Tibial nerve (tissue), 4 donors: ENCODE data around the gene NDUFB7. TPM values are rescaled to one million over a fixed set of nuclear protein-coding genes. Genes with fewer than 3 reads are reported as not detected.

Source experiments
- DNase-seq, 2 donors: peaks; one replicate each; pipeline ENCODE4 v3.0.0-alpha.2; 2019; ENCODE audit warnings: low spot score in 2 of 2
- H3K27ac ChIP-seq, 4 donors: fragments of 200-600 bp; sonication (generic) in 3 of 4; one replicate each; pipeline ENCODE4 v1.5.1; 2017 to 2019; ENCODE audit warnings: mild to moderate bottlenecking in 1 of 4
- H3K27me3 ChIP-seq, 2 donors: fragments of 200-600 bp; sonication (generic) in 1 of 2; one replicate each; pipeline versions ENCODE4 v1.5.1 to v1.6.0; 2017 to 2019
- H3K36me3 ChIP-seq, 3 donors: fragments of 200-600 bp; sonication (generic); one replicate each; pipeline ENCODE4 v1.5.1; 2018 to 2019
- H3K4me1 ChIP-seq, 4 donors: fragments of 200-600 bp; sonication (generic) in 3 of 4; one replicate each; pipeline ENCODE4 v1.5.1; 2017 to 2019
- H3K4me3 ChIP-seq, 4 donors: fragments of 200-600 bp; sonication (generic) in 3 of 4; one replicate each; pipeline ENCODE4 v1.5.1; 2017 to 2019; ENCODE audit warnings: mild to moderate bottlenecking in 1 of 4, moderate library complexity in 1 of 4
- H3K9me3 ChIP-seq, 4 donors: fragments of 200-600 bp; sonication (generic) in 3 of 4; one replicate each; pipeline ENCODE4 v1.5.1; 2017 to 2019
- EP300 ChIP-seq, 2 donors: sonication (generic); formaldehyde crosslinking; IDR thresholded peaks; one replicate each; pipeline ENCODE4 v1.6.1; 2017; ENCODE audit warnings: antibody characterized with exemption in 2 of 2, mild to moderate bottlenecking in 1 of 2
- POLR2A ChIP-seq, 2 donors: fragments of 450-650 bp; IDR thresholded peaks; one replicate each; pipeline ENCODE4 v1.6.1; 2017; ENCODE audit warnings: antibody characterized with exemption in 2 of 2, mild to moderate bottlenecking in 2 of 2, moderate library complexity in 2 of 2
- WGBS, 2 donors: methylation state at CpG; one replicate each; pipeline ENCODE4 v1.1.5; 2018; 5-methylcytosine and 5-hydroxymethylcytosine counted together
- total RNA-seq, 4 donors: library from RNA; depleted of rRNA; stranded (reverse); fragments of >200 nt; gene quantifications; one replicate each; pipeline ENCODE4 v1.1.0, GENCODE V29; 2016
- TF ChIP-seq, protein P1 (sequence below), 5 experiments: fragments of 200-600 bp in 3 of 5; fragments of 450-650 bp in 2 of 5; sonication (generic) in 3 of 5; IDR thresholded peaks; one replicate each; pipeline ENCODE4 v1.5.1; 2016 to 2019; ENCODE audit warnings: antibody characterized with exemption in 5 of 5, mild to moderate bottlenecking in 3 of 5, moderate library complexity in 2 of 5

NDUFB7 gene
- total RNA-seq, 4 donors from 2014 or later = 315 to 444 (median 398) TPM

DNA sequence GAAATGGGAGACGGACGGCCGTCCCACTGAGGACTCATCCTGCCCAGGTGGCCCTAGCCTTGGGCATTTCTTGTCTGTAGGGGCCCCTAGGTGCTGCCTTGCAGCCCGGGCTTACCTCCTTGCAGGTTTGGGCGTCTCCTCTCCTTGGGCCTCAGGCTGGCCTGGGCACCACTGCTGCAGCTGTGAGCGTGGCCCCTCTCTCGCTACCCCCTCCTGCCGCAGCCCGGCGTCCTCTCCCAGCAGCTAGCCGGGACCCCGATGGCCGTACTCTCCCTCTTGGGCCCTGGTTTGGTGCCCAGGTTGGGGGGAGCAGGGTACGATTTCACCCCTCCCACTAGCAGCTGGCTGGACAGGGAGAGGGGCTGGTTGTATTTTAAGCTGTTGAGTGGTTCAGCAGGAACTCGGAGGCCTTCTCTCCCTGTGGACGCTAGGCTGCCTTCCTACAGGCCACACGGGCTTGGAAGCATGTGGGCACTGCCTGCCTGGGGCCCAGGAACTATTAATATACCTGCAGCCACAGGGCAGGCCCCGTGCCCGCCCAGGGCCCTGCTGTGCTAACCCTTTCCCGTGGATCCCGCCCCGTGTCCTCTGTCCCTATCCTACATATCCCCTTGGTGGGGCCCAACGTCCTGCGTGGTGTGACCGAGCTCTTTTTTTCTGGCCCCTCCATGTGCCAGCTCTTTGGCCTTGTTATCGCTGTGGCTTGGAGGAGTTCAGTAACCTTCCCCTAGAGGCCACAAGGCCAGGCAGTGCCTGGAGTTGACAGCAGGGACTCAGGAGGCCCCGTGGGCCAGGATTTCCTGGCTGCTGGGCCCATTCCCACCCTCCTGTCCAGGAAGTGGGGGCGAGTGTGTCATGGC lies 11.7 kb downstream of the NDUFB7 start:
- Histone ChIP-seq H3K4me1 (peaks cover 3 to 65% (median 27%) of the 10 kb centered on the region in 4 donors), H3K9me3 (no peaks in the 10 kb centered on the region), H3K4me3 (no peak overlapping the region), H3K27me3 (no peaks in the 10 kb centered on the region), H3K27ac (peak overlapping the region in 3 of 4 donors; percentile 54 to 91 (median 84)), H3K36me3 (peaks cover 0 to 24% (median 2%) of the 10 kb centered on the region in 3 donors)
- DNase-seq = no peak
- TF ChIP-seq POLR2A (IDR thresholded peaks at IDR 0.05) (no peak), EP300 (IDR thresholded peaks at IDR 0.05) (no peak)
- TF ChIP-seq, protein P1, sequence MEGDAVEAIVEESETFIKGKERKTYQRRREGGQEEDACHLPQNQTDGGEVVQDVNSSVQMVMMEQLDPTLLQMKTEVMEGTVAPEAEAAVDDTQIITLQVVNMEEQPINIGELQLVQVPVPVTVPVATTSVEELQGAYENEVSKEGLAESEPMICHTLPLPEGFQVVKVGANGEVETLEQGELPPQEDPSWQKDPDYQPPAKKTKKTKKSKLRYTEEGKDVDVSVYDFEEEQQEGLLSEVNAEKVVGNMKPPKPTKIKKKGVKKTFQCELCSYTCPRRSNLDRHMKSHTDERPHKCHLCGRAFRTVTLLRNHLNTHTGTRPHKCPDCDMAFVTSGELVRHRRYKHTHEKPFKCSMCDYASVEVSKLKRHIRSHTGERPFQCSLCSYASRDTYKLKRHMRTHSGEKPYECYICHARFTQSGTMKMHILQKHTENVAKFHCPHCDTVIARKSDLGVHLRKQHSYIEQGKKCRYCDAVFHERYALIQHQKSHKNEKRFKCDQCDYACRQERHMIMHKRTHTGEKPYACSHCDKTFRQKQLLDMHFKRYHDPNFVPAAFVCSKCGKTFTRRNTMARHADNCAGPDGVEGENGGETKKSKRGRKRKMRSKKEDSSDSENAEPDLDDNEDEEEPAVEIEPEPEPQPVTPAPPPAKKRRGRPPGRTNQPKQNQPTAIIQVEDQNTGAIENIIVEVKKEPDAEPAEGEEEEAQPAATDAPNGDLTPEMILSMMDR (IDR thresholded peaks at IDR 0.05) = no peak
- WGBS, 2 donors = 63 to 68% methylated on average over 22 to 28 of the region's 28 CpGs

DNA sequence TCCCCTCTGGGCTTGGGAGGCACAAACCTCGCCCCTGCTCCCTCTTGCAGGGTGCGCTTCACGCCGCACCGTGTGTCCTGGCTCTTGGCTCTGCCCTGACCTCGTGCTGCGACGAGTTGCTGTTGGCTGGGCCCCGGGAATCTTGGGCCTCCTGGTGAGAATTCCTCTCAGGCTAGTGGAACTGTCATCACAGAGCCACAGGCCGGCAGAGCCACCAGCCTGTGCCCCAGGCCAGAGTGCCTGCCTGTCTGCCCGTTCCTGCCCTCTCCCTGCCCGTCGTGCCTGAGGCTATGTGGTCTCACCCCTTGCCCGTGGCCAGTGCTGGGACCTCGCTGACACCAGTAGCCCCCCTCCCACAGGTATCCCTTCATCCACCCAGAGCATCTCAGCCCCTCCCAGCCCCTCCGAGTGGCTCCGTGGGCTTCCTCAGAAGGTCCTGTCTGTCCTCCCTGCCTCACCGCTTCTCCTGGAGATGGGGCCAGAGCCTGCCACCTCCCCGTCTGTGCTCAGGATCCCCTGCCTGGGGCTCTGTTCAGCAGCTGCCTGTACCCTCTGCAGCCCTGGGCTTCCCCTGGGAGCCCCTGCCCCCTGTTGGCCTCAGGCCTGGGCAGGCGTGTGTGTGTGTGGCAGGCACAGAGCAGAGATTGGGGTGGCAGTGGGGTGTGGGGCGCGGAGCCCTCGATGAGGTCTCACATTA lies 13.3 kb downstream of the NDUFB7 start:
- peaks cover 3 to 66% (median 27%) of the 10 kb centered on the region in 4 donors for H3K4me1 ChIP-seq
- H3K36me3 ChIP-seq = peaks cover 0 to 11% (median 0%) of the 10 kb centered on the region in 3 donors
- no peak overlapping the region for H3K27ac ChIP-seq
- DNase-seq = no peak
- no peaks in the 10 kb centered on the region for H3K9me3 ChIP-seq
- TF ChIP-seq, protein P1 (IDR thresholded peaks at IDR 0.05) = no peak
- TF ChIP-seq EP300 (IDR thresholded peaks at IDR 0.05) (no peak), POLR2A (IDR thresholded peaks at IDR 0.05) (no peak)
- no peaks in the 10 kb centered on the region for H3K27me3 ChIP-seq
- WGBS, 2 donors = 65 to 71% methylated on average over 23 of the region's 23 CpGs
- no peak overlapping the region for H3K4me3 ChIP-seq

DNA sequence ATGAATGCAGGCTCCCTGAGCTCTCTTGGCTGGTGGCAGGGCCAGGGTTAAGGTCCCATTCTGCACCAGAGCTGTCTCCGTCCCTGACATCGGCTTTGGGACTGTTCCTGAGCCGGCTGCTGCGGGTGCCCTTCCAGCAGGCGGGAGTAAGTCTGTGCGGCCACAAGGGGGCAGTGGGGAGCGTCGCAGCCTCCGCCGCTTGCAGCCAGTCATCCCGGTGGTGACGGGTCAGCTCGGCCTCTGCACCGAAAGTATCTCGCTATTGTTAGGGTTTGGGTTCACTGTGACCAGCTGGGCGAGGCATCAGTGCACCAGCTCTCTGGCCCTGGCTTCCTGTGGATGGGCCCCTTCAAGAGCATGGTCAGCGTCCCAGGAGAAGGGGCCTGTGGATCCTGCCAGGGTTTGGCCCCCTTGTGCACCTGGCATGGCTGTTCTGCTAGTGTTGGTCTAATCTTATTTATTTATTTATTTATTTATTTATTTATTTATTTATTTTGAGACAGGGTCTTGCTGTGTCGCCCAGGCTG lies 15.1 kb downstream of the NDUFB7 start:
- peak; percentile 28 to 29 for DNase-seq
- H3K9me3 ChIP-seq = no peaks in the 10 kb centered on the region
- H3K4me3 ChIP-seq = peak overlapping the region in 1 of 4 donors; percentile 30
- TF ChIP-seq, protein P1 (IDR thresholded peaks at IDR 0.05) = peak; percentile 88 to 97 (median 93)
- TF ChIP-seq EP300 (IDR thresholded peaks at IDR 0.05) (peak in 1 of 2 donors; percentile 16), POLR2A (IDR thresholded peaks at IDR 0.05) (no peak)
- peaks cover 0 to 11% (median 0%) of the 10 kb centered on the region in 3 donors for H3K36me3 ChIP-seq
- 10 to 18% methylated on average over 9 to 18 of the region's 18 CpGs for WGBS, 2 donors
- H3K27me3 ChIP-seq = no peaks in the 10 kb centered on the region
- H3K27ac ChIP-seq = peak overlapping the region in 1 of 4 donors; percentile 26
- peaks cover 3 to 48% (median 20%) of the 10 kb centered on the region in 4 donors for H3K4me1 ChIP-seq

GRCh38 chr19:14555918-14556661 lies 15.8 kb downstream of the NDUFB7 start:
- Histone ChIP-seq H3K9me3 (no peaks in the 10 kb centered on the region), H3K4me1 (peaks cover 3 to 48% (median 16%) of the 10 kb centered on the region in 4 donors), H3K27me3 (no peaks in the 10 kb centered on the region), H3K27ac (peak overlapping the region in 1 of 4 donors; percentile 26), H3K4me3 (peak overlapping the region in 1 of 4 donors; percentile 30), H3K36me3 (peaks cover 0 to 11% (median 0%) of the 10 kb centered on the region in 3 donors)
- WGBS, 2 donors = 64% methylated on average over 12 of the region's 12 CpGs
- DNase-seq = no peak
- TF ChIP-seq EP300 (IDR thresholded peaks at IDR 0.05) (no peak), POLR2A (IDR thresholded peaks at IDR 0.05) (no peak)
- TF ChIP-seq, protein P1 (IDR thresholded peaks at IDR 0.05) = no peak
